Activated CD8-positive, alpha-beta memory T cell treated with anti-CD3 and anti-CD28 coated beads, Interleukin-2, amount 10 ng/mL, durations not matched to agents 7 days and 5 days (primary cell): ENCODE measurements around the gene CNST. TPM values are rescaled to one million over a fixed set of nuclear protein-coding genes. Genes with fewer than 3 reads are reported as not detected.
A peak's percentile ranks its signal among the peaks of the same experiment; 100 is the strongest.
"Not testable (repeated sequence)": the region's sequence is repeated elsewhere in the genome, so short reads cannot be mapped to it uniquely, and the experiment has no call there.

Experiments used
- ATAC-seq: fragments of 150-1000 bp; cut with Tn5 transposase; one replicate; pipeline ENCODE4 v1.10.0; 2021; ENCODE audit warnings: moderate library complexity
- CTCF ChIA-PET: fragments of 350-600 bp; sonication (Branson Sonifier 250); formaldehyde crosslinking; loops from one replicate; lab custom pipeline; 2021; ENCODE audit warnings: antibody characterized with exemption; lab: Charles Lee
- DNase-seq: peaks from one replicate; pipeline ENCODE4 v3.0.0-alpha.2; 2020
- H3K27ac Mint-ChIP-seq: one replicate; pipeline ENCODE4 v1.8.0; 2021; ENCODE audit warnings: mild to moderate bottlenecking, mixed read lengths
- H3K27me3 Mint-ChIP-seq: one replicate; pipeline ENCODE4 v1.8.0; 2021; ENCODE audit warnings: mixed read lengths
- H3K36me3 Mint-ChIP-seq: one replicate; pipeline ENCODE4 v1.8.0; 2021; ENCODE audit warnings: mild to moderate bottlenecking, mixed read lengths
- H3K4me1 Mint-ChIP-seq: one replicate; pipeline ENCODE4 v1.8.0; 2021; ENCODE audit warnings: mixed read lengths
- H3K4me3 Mint-ChIP-seq: one replicate; pipeline ENCODE4 v1.8.0; 2021; ENCODE audit warnings: mild to moderate bottlenecking, moderate library complexity, mixed read lengths
- H3K9me3 Mint-ChIP-seq: one replicate; pipeline ENCODE4 v1.8.0; 2022; ENCODE audit warnings: low read depth, mixed read lengths
- total RNA-seq, 2 experiments: library from RNA; stranded (reverse); gene quantifications; one replicate each; pipeline ENCODE4 v1.2.3, GENCODE V29; 2021

Gene CNST
- total RNA-seq, 2 experiments from 2014 or later = 27.3 to 30.2 TPM

DNA sequence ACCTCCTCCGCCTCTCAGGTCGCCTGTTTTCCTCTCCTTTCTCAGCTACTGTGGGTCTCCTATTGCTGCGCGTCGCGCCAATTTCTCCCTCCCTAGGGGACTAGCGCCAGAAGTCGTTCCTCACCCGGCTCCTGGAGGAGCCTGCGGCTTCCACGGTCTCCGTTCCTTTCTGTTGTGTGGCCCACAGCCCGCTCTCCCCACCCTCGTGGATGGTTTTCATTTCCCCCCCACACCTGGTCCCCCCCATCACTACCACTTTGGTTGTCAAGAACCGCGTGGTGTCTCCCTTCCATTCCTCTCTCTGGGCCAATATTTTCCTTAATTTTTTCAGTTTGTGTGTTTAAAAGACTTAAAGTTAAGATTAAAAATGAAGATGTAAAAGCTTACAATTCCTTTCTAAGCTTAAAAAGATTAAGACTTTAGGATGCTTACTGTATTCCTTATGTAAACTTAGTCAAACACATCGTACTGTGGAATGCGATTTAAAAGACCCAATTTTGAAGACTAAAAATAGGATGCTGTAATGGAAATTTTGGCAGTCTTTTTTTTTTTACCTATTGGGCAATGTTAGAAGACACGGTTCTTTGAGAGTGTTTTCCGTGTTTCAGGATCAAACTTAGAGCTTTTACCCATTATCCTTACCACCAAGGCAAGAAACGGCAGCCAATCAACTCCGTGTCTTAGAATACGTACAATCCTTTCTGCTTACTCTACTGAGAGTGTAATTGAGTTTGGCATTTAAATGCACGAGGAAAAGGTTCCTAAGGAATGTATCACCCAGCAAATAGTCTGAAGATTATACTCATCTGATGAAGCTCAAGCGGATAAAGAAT is 773 bp downstream of the CNST start:
- peaks cover 49% of the 10 kb centered on the region for H3K4me1 Mint-ChIP-seq
- CTCF ChIA-PET = interaction anchor here (1.4 to 1.8 kb wide), 3 partner anchors 8 to 74 kb away, joined by 3 to 5 read pairs (median 4); no protein-coding TSS in a partner anchor
- H3K36me3 Mint-ChIP-seq = peaks cover 8% of the 10 kb centered on the region
- H3K9me3 Mint-ChIP-seq = no peaks in the 10 kb centered on the region
- peak overlapping the region; percentile 98 for H3K27ac Mint-ChIP-seq
- H3K4me3 Mint-ChIP-seq = peak overlapping the region; percentile 97
- ATAC-seq (peak; percentile 14), DNase-seq (no peak)
- H3K27me3 Mint-ChIP-seq = no peaks in the 10 kb centered on the region

GRCh38 chr1:246567646-246568235 is 1.5 kb downstream of the CNST start:
- Mint-ChIP-seq H3K4me1 (peaks cover 50% of the 10 kb centered on the region), H3K4me3 (peak overlapping the region; percentile 97), H3K36me3 (peaks cover 8% of the 10 kb centered on the region), H3K27ac (peak overlapping the region; percentile 98), H3K9me3 (no peaks in the 10 kb centered on the region), H3K27me3 (no peaks in the 10 kb centered on the region)
- no peak for DNase-seq
- no peak for ATAC-seq
- CTCF ChIA-PET = interaction anchor here (1.7 kb wide), 1 partner anchor 41 kb away, joined by 4 read pairs; no protein-coding TSS in a partner anchor

GRCh38 chr1:246569248-246570238 is 3.3 kb downstream of the CNST start:
- peak overlapping the region; percentile 90 for H3K27ac Mint-ChIP-seq
- no peaks in the 10 kb centered on the region for H3K27me3 Mint-ChIP-seq
- ATAC-seq = peak; percentile 13
- peaks cover 11% of the 10 kb centered on the region for H3K36me3 Mint-ChIP-seq
- peak overlapping the region; percentile 57 for H3K4me3 Mint-ChIP-seq
- H3K9me3 Mint-ChIP-seq = no peaks in the 10 kb centered on the region
- DNase-seq = peak; percentile 44
- peaks cover 46% of the 10 kb centered on the region for H3K4me1 Mint-ChIP-seq
- CTCF ChIA-PET = interaction anchor here (1.3 to 1.5 kb wide), 3 partner anchors 9 to 62 kb away, joined by 3 to 4 read pairs (median 3); partner anchors contain the start of gene SMYD3

DNA sequence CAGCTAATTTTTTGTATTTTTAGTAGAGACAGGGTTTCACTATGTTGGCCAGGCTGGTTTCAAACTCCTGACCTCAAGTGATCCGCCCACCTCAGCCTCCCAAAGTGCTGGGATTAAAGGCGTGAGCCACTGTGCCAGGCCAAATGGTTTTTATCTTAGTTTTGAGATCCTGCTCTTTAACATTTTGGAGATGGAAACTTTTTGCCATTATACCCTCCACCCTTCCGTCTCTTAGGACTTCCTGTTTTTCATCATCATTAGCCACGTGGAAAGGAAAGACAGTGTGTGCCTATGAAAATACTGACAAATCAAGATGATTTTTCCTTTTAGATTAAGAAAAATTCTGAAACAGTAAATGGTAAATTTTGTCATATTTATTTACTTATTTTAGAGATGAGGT is 5.1 kb downstream of the CNST start:
- ATAC-seq, DNase-seq, H3K4me3 Mint-ChIP-seq, H3K27me3 Mint-ChIP-seq, H3K9me3 Mint-ChIP-seq: not testable (repeated sequence)
- Mint-ChIP-seq H3K27ac (peak overlapping the region; percentile 74), H3K36me3 (peaks cover 18% of the 10 kb centered on the region), H3K4me1 (peaks cover 42% of the 10 kb centered on the region)
- CTCF ChIA-PET = interaction anchor here (1.3 kb wide), 1 partner anchor 64 kb away, joined by 4 read pairs; the partner anchor contains the start of gene SMYD3

DNA sequence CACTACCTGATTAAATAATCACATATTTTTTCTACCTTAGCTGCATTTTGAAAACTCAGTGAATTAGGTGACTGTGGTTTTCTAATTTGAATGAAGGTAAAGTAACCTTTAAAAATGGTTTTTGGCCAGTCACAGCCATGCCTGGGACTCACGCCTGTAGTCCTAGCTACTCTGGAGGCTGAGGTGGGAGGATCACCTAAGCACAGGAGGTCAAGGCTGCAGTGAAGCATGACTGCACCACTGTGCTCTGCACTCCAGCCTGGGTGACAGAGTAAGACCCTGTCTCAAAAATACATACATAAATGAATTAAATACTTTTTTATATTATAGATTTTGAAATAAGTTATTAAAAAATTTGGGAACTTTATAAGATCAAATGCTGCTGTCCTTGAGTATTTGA is 5.7 kb downstream of the CNST start:
- Mint-ChIP-seq H3K27ac (no peak overlapping the region), H3K4me3 (no peak overlapping the region), H3K9me3 (no peaks in the 10 kb centered on the region), H3K36me3 (peaks cover 19% of the 10 kb centered on the region), H3K4me1 (peaks cover 47% of the 10 kb centered on the region), H3K27me3 (no peaks in the 10 kb centered on the region)
- CTCF ChIA-PET = no interaction called here
- DNase-seq (no peak), ATAC-seq (no peak)

GRCh38 chr1:246572785-246573184 is 6.5 kb downstream of the CNST start:
- H3K27ac Mint-ChIP-seq = peak overlapping the region; percentile 19
- CTCF ChIA-PET = no interaction called here
- H3K4me3 Mint-ChIP-seq = no peak overlapping the region
- peaks cover 48% of the 10 kb centered on the region for H3K4me1 Mint-ChIP-seq
- DNase-seq (no peak), ATAC-seq (no peak)
- no peaks in the 10 kb centered on the region for H3K27me3 Mint-ChIP-seq
- no peaks in the 10 kb centered on the region for H3K9me3 Mint-ChIP-seq
- H3K36me3 Mint-ChIP-seq = peaks cover 24% of the 10 kb centered on the region

DNA sequence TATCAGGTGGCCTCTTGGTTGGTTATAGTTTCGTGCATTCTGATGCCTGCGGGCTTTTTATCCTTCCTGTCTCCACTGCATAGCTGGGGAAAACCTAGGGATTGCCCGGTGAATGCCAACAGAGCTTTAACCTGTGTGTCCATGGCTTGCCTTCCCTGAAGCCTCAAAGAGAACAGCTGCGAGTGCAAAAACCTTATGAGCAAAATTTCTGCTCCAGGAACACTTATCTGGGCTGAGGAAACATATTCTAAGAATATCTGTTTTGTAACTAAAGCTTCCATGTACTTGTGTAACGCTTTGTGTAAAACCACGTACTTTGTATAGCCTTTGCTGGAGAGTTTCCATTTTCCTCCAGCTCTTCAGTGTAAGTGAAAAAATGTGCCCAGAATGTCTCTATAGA is 7.2 kb downstream of the CNST start:
- ATAC-seq (no peak), DNase-seq (no peak)
- H3K4me3 Mint-ChIP-seq = no peak overlapping the region
- peaks cover 44% of the 10 kb centered on the region for H3K4me1 Mint-ChIP-seq
- CTCF ChIA-PET = no interaction called here
- no peak overlapping the region for H3K27ac Mint-ChIP-seq
- no peaks in the 10 kb centered on the region for H3K9me3 Mint-ChIP-seq
- H3K27me3 Mint-ChIP-seq = no peaks in the 10 kb centered on the region
- peaks cover 25% of the 10 kb centered on the region for H3K36me3 Mint-ChIP-seq

- Mint-ChIP-seq H3K36me3 (peaks cover 19% of the 10 kb centered on the region), H3K27ac (no peak overlapping the region), H3K27me3 (no peaks in the 10 kb centered on the region), H3K9me3 (no peaks in the 10 kb centered on the region), H3K4me1 (peaks cover 27% of the 10 kb centered on the region), H3K4me3 (no peak overlapping the region)
- CTCF ChIA-PET = no interaction called here
- DNase-seq = no peak
- no peak for ATAC-seq
Observed at GRCh38 chr1:246576709-246577032, 10.4 kb downstream of the CNST start.

GRCh38 chr1:246577082-246577719 is 10.9 kb downstream of the CNST start:
- H3K27me3 Mint-ChIP-seq = no peaks in the 10 kb centered on the region
- H3K4me3 Mint-ChIP-seq = no peak overlapping the region
- no peak overlapping the region for H3K27ac Mint-ChIP-seq
- DNase-seq (no peak), ATAC-seq (no peak)
- no peaks in the 10 kb centered on the region for H3K9me3 Mint-ChIP-seq
- peaks cover 19% of the 10 kb centered on the region for H3K36me3 Mint-ChIP-seq
- H3K4me1 Mint-ChIP-seq = peaks cover 27% of the 10 kb centered on the region
- CTCF ChIA-PET = no interaction called here

- Mint-ChIP-seq H3K27me3 (no peaks in the 10 kb centered on the region), H3K9me3 (no peaks in the 10 kb centered on the region), H3K4me1 (peaks cover 27% of the 10 kb centered on the region), H3K36me3 (peaks cover 19% of the 10 kb centered on the region), H3K4me3 (no peak overlapping the region), H3K27ac (no peak overlapping the region)
- DNase-seq = no peak
- CTCF ChIA-PET = interaction anchor here (1.2 kb wide), 1 partner anchor 9 kb away, joined by 3 read pairs; no protein-coding TSS in a partner anchor
- ATAC-seq = no peak
Observed at GRCh38 chr1:246577720-246578106, 11.5 kb downstream of the CNST start.

- Mint-ChIP-seq H3K27me3 (no peaks in the 10 kb centered on the region), H3K27ac (no peak overlapping the region), H3K4me1 (peaks cover 23% of the 10 kb centered on the region), H3K36me3 (peaks cover 18% of the 10 kb centered on the region), H3K4me3 (no peak overlapping the region), H3K9me3 (no peaks in the 10 kb centered on the region)
- CTCF ChIA-PET = interaction anchor here (1.3 kb wide), 1 partner anchor 11 kb away, joined by 3 read pairs; no protein-coding TSS in a partner anchor
- ATAC-seq = no peak
- no peak for DNase-seq
Observed at GRCh38 chr1:246579818-246580217, 13.6 kb downstream of the CNST start.

DNA sequence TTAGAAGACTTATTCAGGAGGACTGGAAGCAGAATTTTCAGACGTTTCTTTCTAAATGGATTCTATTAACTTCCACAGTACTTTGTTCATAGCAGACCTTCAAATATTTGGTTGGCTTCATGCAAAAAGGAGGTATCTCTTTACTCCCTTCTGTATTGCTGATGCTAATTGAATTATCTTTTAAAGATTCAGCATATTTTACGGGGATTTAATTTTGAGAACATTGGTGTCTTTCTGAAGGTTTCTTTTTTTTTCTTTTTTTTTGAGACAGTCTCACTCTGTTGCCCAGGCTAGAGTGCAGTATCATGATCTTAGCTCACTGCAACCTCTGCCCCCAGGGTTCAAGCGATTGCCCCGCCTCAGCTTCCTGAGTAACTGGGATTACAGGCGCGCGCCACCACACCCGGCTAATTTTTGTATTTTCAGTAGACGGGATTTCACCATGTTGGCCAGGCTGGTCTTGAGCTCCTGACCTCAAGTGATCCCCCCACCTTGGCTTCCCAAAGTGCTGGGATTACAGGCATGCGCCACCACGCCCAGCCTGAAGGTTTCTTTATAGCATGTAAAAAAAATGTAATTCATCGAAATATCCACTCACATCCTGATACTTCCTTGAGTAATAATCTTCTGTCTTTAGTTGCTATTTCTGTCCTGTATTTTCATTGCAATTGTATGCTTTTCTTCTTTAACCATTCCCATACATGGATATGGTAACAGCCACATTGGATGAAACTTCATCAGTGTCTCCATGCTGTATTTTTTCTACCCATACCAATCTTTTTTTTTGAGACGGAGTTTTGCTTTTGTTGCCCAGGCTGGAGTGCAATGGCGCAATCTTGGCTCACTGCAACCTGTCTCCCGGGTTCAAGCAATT is 14.5 kb downstream of the CNST start:
- H3K4me1 Mint-ChIP-seq = peaks cover 20% of the 10 kb centered on the region
- no peaks in the 10 kb centered on the region for H3K9me3 Mint-ChIP-seq
- CTCF ChIA-PET = no interaction called here
- DNase-seq = no peak
- ATAC-seq = no peak
- H3K27ac Mint-ChIP-seq = no peak overlapping the region
- H3K36me3 Mint-ChIP-seq = peaks cover 12% of the 10 kb centered on the region
- H3K27me3 Mint-ChIP-seq = no peaks in the 10 kb centered on the region
- no peak overlapping the region for H3K4me3 Mint-ChIP-seq
